Right lobe of liver (tissue), 4 donors: ENCODE data around the gene HOATZ.

Source experiments
- POLR2A ChIP-seq: fragments of 450-650 bp; IDR thresholded peaks from one replicate; pipeline ENCODE4 v1.6.1; 2017; ENCODE audit warnings: antibody characterized with exemption, mild to moderate bottlenecking
- TF ChIP-seq, protein P1 (sequence below), 4 donors: fragments of 200-600 bp in 3 of 4; fragments of 450-650 bp in 1 of 4; IDR thresholded peaks; one replicate each; pipeline versions ENCODE4 v1.5.1 to v1.8.0; 2016 to 2022; ENCODE audit warnings: antibody characterized with exemption in 4 of 4, mild to moderate bottlenecking in 2 of 4
- donor health status: DM: no; HTN: no; CAD: no.
- donor health status: DM: no; HTN: no; CAD: no.
- donor health status: DM: no; HTN: yes; CAD: no.

DNA sequence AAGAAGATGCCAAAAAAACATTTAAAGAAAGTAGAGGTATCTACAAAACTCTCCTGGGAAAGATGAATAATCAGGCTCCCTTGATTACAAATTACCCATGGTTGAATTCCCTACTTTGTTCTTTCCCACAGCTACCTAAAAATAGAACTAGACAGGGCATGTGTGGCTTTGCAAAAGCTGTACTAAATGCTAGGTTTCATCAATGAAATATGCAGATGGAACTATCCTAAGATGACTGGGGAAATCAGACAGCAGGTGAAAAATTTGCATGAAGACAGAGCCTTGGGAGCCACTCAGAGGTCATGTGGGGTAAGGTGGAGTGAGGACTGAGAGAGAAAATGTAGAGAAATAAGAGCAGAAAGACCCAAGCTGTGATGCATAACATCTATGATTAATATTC lies 40.7 kb downstream of the HOATZ start:
- TF ChIP-seq, protein P1, sequence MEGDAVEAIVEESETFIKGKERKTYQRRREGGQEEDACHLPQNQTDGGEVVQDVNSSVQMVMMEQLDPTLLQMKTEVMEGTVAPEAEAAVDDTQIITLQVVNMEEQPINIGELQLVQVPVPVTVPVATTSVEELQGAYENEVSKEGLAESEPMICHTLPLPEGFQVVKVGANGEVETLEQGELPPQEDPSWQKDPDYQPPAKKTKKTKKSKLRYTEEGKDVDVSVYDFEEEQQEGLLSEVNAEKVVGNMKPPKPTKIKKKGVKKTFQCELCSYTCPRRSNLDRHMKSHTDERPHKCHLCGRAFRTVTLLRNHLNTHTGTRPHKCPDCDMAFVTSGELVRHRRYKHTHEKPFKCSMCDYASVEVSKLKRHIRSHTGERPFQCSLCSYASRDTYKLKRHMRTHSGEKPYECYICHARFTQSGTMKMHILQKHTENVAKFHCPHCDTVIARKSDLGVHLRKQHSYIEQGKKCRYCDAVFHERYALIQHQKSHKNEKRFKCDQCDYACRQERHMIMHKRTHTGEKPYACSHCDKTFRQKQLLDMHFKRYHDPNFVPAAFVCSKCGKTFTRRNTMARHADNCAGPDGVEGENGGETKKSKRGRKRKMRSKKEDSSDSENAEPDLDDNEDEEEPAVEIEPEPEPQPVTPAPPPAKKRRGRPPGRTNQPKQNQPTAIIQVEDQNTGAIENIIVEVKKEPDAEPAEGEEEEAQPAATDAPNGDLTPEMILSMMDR (IDR thresholded peaks at IDR 0.05), result no peak
- TF ChIP-seq POLR2A, result no peak
